IPS-18c (cell line): ENCODE data around the gene ARHGEF25.
"Not testable (repeated sequence)": the region's sequence is repeated elsewhere in the genome, so short reads cannot be mapped to it uniquely, and the experiment has no call there.

ENCODE experiments used
- H3K4me3 ChIP-seq: 2 replicates; pipeline ENCODE4 v1.7.0; 2013; ENCODE audit warnings: low read depth, mild to moderate bottlenecking, low read length, moderate library complexity; ENCODE audit not compliant: insufficient read depth
- H3K9me3 ChIP-seq: one replicate; pipeline ENCODE4 v1.6.1; 2013; ENCODE audit warnings: mild to moderate bottlenecking, low read length, moderate library complexity; ENCODE audit not compliant: control insufficient read depth, insufficient read depth

The ARHGEF25 gene

DNA sequence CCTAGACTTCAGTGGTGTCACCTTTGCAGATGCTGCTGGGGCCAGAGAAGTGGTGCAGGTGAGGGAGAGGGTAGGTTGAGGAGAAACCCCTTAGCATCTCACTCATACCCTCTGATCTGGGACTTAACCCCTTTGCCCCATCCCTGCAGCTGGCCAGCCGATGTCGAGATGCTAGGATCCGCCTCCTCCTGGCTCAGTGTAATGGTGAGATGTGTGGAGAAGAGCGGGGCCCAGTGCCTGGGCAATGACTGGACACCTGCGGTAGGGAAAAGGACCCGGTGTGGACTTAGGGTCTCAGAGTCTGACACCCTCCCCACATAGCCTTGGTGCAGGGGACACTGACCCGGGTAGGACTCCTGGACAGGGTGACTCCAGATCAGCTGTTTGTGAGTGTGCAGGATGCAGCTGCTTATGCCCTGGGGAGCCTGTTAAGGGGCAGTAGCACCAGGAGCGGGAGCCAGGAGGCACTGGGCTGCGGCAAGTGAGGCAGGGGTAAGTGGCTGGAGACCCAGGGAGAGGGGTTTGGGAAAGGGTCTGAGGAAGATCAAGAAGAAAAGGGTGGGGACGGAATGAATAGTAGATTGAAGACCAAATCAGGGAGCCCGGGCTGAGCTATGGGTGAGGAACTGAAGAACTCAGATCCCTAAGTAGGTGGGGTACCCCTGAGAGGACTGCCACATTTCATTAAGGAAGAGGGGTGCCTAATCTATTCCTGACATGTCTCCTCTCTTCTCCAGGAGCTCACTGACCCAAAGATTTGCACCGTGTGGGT, 14.2 kb downstream of the ARHGEF25 start:
- H3K9me3 ChIP-seq: peaks cover 2% of the 10 kb centered on the region
- no peak overlapping the region for H3K4me3 ChIP-seq

DNA sequence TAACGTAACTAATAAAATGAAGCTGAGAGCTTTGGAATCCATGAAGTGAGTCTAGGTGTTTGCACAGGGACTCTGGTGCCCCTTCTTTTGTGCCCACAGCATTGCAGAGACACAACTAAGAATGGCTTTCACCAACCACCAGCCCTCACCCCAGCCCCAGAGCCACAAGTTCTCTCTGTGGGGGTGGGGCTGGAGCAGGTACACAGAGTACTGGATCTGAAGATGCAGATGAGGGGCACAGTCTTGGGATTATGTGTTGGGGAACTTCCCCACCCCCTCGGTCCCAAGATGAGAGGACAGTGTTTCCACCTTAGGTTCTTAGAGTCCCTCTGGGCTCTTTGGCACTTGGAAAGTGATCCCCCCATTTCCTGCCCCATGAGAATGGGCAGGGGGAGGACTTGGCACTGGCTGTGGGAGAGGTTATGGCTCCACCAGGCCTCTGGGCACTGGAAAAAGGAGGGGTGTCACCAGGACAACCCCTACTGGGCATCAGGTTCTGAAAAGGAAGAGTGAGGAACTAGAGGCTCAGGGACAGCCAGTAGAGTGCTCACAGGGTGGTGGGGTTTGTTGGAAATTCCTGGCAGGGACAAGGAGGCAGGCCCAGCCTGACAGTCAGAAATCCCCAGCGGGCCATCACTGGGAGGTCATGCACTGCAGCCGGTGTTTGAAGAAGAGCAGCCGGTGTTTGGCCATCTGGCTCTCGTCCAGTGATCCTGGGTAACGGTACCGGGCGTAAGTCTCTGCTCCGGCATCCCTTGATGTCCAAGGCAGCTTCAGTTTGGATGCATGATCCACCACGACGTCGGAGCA, 15.1 kb downstream of the ARHGEF25 start:
- Histone ChIP-seq H3K4me3 (no peak overlapping the region), H3K9me3 (peaks cover 2% of the 10 kb centered on the region)

DNA sequence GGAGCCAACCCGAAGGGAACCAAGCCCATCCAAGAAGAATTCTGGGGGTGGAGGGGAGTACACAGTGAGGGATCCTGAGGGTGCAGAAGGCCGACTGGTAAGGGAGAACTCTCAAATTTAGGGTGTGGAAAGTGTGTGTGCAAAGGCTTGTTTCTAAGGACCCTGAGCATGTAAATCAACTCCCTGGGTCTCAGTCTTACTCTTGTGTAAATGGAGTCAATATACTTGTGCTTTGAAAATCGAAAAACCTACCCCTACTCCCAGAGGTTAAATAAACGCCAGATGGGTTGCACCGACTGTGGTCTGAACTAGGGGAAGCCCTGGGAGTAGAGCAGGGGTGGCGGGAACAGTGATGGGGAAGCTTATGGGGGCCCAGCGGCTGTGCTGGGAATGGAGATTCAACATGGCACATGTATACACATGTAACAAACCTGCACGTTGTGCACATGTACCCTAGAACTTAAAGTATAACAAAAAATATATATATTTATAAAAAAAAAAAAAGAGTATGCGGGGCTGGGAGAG, 15.7 kb downstream of the ARHGEF25 start:
- peak overlapping the region; percentile 38; the same call in 1 of the 2 replicates for H3K4me3 ChIP-seq
- H3K9me3 ChIP-seq: peaks cover 2% of the 10 kb centered on the region

DNA sequence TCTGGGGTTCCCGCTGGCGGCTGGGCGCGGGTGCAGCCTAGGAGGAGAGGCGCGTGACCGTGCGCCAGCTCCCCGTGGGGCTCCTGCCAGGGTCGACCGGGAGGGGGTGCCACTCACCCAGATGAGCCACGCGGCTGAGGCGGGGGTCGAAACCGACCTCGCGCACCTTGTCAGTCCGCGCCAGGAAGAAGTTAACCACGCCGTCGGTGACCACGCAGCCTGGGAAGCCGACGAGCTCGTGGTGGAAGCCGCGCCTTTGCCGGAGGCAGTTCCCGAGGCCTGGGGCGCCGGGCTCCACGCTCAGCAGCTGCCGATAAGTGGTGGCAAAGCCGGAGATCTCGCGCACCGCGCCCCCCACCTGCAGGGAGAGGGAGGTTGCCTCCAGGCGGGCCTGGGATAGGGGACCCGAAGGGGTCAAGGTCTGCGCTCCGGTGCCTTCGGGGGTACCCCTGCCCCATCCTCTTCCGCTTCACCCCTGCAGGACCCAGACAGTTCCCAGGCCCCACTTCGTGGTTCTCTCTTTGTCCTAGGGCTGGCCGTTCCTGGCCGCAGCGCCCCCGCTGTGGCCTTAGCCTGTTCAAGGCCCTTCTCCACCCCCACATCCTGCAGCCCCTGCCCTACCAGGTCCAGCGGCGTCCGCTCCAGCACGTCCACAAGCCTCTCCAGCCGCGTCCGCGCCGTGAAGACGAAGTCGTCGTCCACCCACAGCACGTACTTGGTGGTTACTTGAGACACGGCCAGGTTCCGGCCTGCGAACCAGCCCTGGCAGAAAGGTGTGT, 16.5 kb downstream of the ARHGEF25 start:
- Histone ChIP-seq H3K9me3 (peaks cover 2% of the 10 kb centered on the region), H3K4me3 (peak overlapping the region; percentile 38)

DNA sequence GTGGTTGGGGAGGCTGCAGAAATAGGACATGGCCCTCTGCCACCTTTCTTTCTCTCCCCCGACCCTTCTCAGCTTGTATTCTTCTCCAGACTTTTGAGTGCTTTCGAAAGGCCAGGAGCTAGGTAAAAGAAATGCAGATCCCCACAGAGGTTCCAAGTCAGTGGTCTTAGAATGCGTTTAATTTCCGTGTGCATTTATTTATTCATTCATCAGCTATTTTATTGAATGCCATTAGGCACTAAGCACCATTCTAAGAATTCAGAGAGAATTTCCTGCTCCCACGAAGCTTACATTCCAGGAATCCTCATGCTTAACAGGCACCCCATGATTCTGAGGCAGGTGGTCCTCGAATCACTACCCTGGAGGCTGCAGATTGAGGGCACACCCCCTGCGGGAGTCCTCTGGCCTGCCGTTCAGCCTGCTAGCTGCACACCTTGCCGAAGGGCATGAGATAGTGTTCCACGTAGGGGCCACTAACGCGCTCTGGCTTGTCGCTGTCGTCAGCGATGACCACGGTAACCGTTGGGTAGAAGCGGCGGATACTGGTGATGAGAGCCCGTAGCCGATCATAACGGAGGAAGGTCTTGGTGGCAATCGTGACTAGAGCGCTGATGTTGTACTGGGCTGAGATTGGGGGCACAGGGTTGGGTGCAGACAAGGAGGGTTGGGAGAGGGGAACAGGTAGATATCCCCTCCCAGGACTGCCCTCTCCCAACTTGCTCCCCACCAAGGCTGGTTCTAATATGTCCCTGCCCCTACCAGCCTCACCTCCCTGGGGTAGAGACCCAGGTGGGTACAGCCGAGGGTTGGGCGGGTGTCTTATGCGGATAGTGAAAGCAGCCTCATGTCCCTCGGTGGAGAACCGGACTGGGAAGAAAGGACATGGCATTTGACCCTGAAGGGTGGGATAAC, 17.3 kb downstream of the ARHGEF25 start:
- Histone ChIP-seq H3K4me3 (peak overlapping the region; percentile 38; the same call in 1 of the 2 replicates), H3K9me3 (peaks cover 2% of the 10 kb centered on the region)

DNA sequence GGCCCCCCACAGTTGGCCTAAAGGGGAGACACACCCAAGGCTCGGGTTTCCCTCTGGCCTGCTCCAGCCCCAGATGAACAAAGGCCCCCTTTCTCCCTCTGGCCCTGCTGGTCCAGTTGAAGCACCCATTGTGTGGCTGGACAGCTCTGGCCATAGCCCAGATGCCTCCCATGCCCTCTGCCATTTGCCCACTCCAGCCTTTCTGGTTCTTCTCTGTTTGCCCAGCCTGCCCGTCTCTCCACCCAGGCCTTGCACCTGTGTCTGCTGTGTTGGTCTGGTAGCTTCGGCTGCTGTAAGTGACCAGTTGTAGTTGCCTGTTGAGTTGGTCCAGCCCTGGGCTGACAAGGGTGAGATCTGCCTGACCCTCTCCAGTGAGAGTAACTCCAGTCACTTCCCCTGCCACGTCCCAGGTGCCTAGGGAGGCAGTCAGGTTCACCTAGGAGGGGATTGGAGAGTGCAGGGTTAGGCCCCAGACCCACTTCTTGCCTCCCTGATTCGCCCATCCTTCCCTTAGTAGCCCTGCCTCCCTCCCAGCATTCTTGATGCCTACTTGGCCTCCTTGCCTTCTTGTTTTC, 18.7 kb downstream of the ARHGEF25 start:
- no peak overlapping the region for H3K4me3 ChIP-seq
- peaks cover 2% of the 10 kb centered on the region for H3K9me3 ChIP-seq

DNA sequence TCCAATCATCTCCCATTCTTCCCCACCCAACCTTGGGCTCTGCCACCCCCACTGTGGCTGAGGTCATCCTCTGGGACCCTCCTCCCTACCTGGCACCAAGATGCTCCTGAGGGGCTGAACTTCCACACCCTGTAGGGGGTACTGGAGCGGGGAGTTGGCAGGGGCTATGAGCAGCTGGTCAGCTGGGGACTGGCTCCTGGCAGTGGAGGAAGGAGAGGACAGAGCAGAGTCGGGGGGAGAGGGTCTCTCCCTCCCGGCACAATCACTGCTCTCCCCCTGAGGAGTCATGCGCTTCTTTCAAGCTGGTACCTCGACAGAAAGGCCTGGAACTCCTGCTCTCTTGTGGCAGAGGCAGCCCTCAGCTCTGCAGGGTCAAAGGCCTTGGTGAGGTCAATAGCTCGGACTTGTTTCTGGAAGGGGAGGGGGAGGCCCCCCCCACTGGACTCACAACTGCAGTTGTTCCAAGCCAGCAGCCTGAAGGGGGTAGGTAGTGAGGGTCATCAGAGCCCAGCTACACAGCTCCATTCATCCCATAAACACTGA, 19.7 kb downstream of the ARHGEF25 start:
- Histone ChIP-seq H3K4me3 (0 out of 2 replicates have a peak overlapping the region, but pooled peaks have one; percentile 55), H3K9me3 (peaks cover 2% of the 10 kb centered on the region)

DNA sequence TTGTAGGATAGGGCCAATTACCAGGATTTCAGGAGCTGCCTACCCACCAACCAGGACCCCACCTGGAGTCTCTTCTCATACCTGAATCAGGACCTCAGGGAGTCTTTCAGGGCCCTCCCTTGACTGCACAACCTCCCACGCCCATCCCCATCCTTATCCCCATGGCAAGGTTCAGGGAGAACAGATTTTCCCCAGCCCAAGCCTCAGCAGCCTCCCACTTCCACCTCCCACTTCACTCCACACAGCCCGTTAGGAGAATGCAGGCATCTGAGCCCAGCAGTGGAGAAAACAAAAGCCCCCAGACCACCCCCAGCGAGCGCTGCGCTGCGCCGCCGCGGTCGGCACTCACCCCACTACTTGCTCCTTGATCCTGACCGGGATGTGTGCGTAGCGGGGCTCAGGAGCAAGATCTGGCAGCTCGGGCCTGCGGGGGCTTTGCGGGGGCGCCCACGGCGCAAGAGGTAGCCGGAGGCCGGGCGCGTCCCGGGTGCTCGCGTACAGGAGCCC, 20.4 kb downstream of the ARHGEF25 start:
- Histone ChIP-seq H3K4me3 (peak overlapping the region; percentile 55), H3K9me3 (peaks cover 2% of the 10 kb centered on the region)

DNA sequence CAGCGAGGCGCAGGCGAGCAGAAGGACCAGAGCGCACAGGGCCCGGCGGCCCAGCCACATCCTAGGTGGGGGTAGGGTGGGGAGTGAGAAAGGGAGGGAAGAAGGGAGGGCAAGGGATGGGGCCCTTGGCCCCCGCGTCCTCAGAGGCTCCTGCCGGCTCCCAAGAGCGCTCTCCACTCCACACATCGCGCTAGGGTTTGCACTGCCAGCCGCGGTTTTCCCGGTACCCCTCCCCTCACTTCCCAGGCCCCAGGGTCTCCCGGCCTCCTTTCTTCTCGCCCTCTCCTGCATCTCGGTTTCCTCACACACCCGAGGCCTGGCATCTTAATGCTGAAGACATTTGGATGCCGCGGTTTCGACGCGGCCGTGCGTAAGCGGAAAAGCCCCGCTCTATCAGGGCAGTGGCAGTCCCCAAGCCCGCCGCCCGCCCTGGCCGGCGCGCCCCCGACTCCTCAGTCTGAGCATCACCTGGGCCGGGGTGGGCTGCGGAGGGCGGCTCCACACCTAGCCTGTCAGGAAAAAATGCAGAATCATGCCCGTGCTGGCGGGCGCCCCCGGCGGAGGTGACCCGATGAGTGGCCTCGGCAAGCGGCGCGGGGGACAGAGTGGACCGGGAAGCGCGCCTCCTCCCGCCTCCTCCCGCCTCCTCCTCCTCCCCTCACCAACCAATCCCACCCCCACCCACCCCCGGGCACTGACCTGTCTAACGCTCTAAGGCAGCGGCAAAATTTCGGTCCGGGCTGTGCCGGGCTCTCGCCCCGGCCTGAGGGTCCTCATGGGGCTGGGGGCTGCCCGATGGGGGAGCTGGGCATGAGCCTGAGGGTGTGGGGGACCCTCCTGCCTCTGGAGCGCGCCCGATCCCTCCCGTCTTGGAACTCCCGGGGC, 21.1 kb downstream of the ARHGEF25 start:
- Histone ChIP-seq H3K4me3 (peak overlapping the region; percentile 55), H3K9me3 (peaks cover 2% of the 10 kb centered on the region)

DNA sequence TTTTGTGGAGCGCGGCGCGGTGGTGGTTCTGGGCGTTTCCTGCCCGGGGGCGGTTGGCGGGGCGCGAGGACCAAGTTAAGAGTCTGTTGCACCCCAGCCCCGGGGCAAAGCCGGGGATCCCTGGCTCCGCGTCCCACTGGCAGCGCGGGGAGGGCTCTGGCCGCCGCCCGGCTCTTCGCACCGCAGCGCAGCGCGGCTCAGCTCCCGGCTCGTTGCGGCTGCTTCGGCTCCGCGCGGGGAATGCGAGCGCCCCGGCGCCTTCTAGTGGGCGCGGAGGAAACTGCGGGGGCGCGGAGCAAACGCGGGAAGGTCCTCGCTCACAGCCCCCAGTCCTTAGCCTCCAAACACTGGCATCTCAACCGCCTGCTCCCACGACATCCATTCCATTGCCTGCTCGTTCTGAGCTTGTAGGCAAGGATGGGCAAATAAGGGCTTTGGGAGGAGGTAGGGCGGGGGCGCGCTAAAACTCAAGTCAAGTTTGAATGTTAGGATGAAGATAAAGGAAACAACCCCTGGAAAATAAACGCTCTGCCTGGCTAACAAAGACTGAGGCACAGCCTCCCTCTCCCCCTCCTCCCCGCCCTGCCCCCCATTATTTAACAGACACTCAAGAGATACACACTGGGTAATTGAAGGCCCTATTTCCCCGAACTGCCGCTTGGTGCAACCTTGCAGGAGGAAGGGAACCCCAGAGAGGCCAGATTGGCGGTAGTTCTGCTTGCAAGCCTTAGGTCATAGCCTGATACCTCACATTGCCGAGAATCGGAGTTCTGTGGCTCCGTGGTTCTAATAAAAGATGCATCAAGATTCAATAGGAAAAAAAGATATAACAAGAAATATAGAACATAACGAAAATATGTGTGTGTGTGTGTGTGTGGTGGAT, 22.0 kb downstream of the ARHGEF25 start, which contains the start of gene B4GALNT1:
Gene B4GALNT1 (minus strand): TSS at position 244 of the 883 bp plus-strand sequence. CDS start 1,069 bp downstream, outside the sequence.
- peak within 1 kb of the TSS; percentile 55 for H3K4me3 ChIP-seq

DNA sequence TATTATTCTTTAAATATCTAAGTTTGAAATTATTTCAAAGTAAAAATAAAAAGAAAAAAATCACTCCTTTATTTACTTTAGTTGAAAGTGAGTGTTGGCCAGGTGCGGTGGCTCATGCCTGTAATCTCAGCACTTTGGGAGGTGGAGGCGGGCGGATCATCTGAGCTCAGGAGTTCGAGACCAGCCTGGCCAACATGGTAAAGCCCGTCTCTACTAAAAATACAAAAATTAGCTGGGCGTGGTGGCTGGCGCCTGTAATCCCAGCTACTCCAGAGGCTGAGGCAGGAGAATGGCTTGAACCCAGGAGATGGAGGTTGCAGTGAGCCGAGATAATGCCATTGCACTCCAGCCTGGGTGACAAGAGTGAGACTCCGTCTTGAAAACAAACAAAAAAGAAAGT, 25.5 kb downstream of the ARHGEF25 start:
- H3K4me3 ChIP-seq, H3K9me3 ChIP-seq: not testable (repeated sequence)

More for the DNA sequence above, 22.0 kb downstream of the ARHGEF25 start, which contains the start of gene B4GALNT1:
- H3K9me3 ChIP-seq: no peaks in the 10 kb centered on the region

DNA sequence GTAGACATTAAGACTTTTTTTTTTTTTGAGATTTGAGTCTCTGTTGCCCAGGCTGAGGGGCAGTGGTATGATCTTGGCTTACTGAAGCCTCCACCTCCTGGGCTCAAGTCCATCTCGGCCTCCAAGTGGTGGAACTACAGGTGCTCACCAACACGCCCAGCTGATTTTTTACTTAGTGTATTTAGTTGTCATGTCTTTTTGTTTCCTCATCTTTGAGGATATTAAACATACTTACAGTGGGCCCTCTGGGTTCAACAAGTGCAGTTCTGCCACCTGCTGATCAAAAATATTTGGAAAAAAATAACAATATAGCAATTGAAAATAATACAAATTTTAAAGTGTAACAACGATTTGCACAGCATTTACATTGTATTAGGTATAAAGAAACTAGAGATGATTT, 26.1 kb downstream of the ARHGEF25 start:
- Histone ChIP-seq H3K4me3 (no peak overlapping the region), H3K9me3 (no peaks in the 10 kb centered on the region)

DNA sequence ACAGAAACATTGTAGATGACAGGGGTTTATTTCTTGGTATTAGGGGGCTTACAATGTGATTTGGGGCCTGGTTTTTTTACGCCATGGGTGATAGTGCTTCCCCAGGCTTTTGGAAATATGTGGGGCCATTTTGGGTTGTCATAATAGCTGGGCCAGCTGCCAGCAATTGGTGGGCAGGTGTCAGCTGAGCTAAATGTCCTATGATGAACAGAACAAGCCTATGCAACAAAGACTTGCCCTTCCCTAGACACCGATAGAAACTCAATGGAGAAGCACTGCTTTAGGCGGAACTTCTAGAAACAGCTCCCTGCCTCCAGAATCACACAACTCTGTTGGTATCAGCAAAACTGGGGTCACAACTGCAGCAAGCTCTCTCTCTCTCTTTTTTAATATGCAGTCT, 26.9 kb downstream of the ARHGEF25 start:
- Histone ChIP-seq H3K9me3 (no peaks in the 10 kb centered on the region), H3K4me3 (no peak overlapping the region)
